ENCODE data around the gene SLC35E3. TPM values are rescaled to one million over a fixed set of nuclear protein-coding genes. Genes with fewer than 3 reads are reported as not detected.

The SLC35E3 gene
- total RNA-seq, 2 donors from 2014 or later: 0.95 to 14.1 TPM

- H3K27ac ChIP-seq: no peak overlapping the region
- H3K9me3 ChIP-seq: no peaks in the 10 kb centered on the region
- H3K36me3 ChIP-seq: no peaks in the 10 kb centered on the region
- ATAC-seq (ENCODE audit: insufficient number of reproducible peaks, low FRiP score, low read depth): no peak
- H3K4me1 ChIP-seq (ENCODE audit: control insufficient read depth in 1 of 2, low read depth in 2 of 2): peaks cover 0 to 14% of the 10 kb centered on the region in 2 donors
- H3K4me3 ChIP-seq: no peak overlapping the region
- no peak for TF ChIP-seq CTCF (IDR thresholded peaks at IDR 0.05)
- no peaks in the 10 kb centered on the region for H3K27me3 ChIP-seq (replicated peaks; ENCODE audit: insufficient read depth)
- DNase-seq (ENCODE audit: low spot score): no peak
Measured at GRCh38 chr12:68743356-68743755, 2.6 kb upstream of the SLC35E3 start.

GRCh38 chr12:68745376-68745903 lies 536 bp upstream of the SLC35E3 start:
- TF ChIP-seq CTCF (IDR thresholded peaks at IDR 0.05): no peak
- Histone ChIP-seq H3K27ac (peak overlapping the region; percentile 60 to 70), H3K9me3 (no peaks in the 10 kb centered on the region), H3K4me3 (peak overlapping the region; percentile 82), H3K27me3 (replicated peaks; ENCODE audit: insufficient read depth) (no peaks in the 10 kb centered on the region), H3K4me1 (ENCODE audit: control insufficient read depth in 1 of 2, low read depth in 2 of 2) (peaks cover 0 to 14% of the 10 kb centered on the region in 2 donors), H3K36me3 (no peaks in the 10 kb centered on the region)
- no peak for ATAC-seq (ENCODE audit: insufficient number of reproducible peaks, low FRiP score, low read depth)
- no peak for DNase-seq (ENCODE audit: low spot score)

GRCh38 chr12:68746572-68747180 lies 700 bp downstream of the SLC35E3 start:
- Histone ChIP-seq H3K9me3 (no peaks in the 10 kb centered on the region), H3K27ac (peak overlapping the region; percentile 60 to 70), H3K4me3 (peak overlapping the region; percentile 82), H3K4me1 (ENCODE audit: control insufficient read depth in 1 of 2, low read depth in 2 of 2) (peaks cover 0 to 14% of the 10 kb centered on the region in 2 donors), H3K27me3 (replicated peaks; ENCODE audit: insufficient read depth) (no peaks in the 10 kb centered on the region), H3K36me3 (no peaks in the 10 kb centered on the region)
- ATAC-seq (ENCODE audit: insufficient number of reproducible peaks, low FRiP score, low read depth) (no peak), DNase-seq (ENCODE audit: low spot score) (peak; percentile 33)
- no peak for TF ChIP-seq CTCF (IDR thresholded peaks at IDR 0.05)

- Histone ChIP-seq H3K27ac (no peak overlapping the region), H3K27me3 (replicated peaks; ENCODE audit: insufficient read depth) (no peaks in the 10 kb centered on the region), H3K36me3 (peaks cover 3% of the 10 kb centered on the region), H3K9me3 (no peaks in the 10 kb centered on the region), H3K4me1 (ENCODE audit: control insufficient read depth in 1 of 2, low read depth in 2 of 2) (peaks cover 0 to 14% of the 10 kb centered on the region in 2 donors), H3K4me3 (no peak overlapping the region)
- ATAC-seq (ENCODE audit: insufficient number of reproducible peaks, low FRiP score, low read depth): no peak
- DNase-seq (ENCODE audit: low spot score): no peak
- TF ChIP-seq CTCF (IDR thresholded peaks at IDR 0.05): no peak
Measured at GRCh38 chr12:68749443-68749842, 3.5 kb downstream of the SLC35E3 start.

GRCh38 chr12:68749861-68750260 lies 3.9 kb downstream of the SLC35E3 start:
- H3K27ac ChIP-seq: no peak overlapping the region
- H3K27me3 ChIP-seq (replicated peaks; ENCODE audit: insufficient read depth): no peaks in the 10 kb centered on the region
- no peaks in the 10 kb centered on the region for H3K9me3 ChIP-seq
- TF ChIP-seq CTCF (IDR thresholded peaks at IDR 0.05): no peak
- DNase-seq (ENCODE audit: low spot score) (no peak), ATAC-seq (ENCODE audit: insufficient number of reproducible peaks, low FRiP score, low read depth) (no peak)
- H3K4me3 ChIP-seq: no peak overlapping the region
- peaks cover 6% of the 10 kb centered on the region for H3K36me3 ChIP-seq
- peaks cover 0 to 14% of the 10 kb centered on the region in 2 donors for H3K4me1 ChIP-seq (ENCODE audit: control insufficient read depth in 1 of 2, low read depth in 2 of 2)
